Vagina (tissue), 2 donors: ENCODE data around the gene RGS10.

ENCODE experiments used
- CTCF ChIP-seq, 3 experiments: fragments of 450-650 bp in 2 of 3; fragments of 200-600 bp in 1 of 3; sonication (generic) in 1 of 3; IDR thresholded peaks; one replicate each; pipeline ENCODE4 v1.5.1; 2017 to 2019; ENCODE audit warnings: antibody characterized with exemption in 3 of 3, mild to moderate bottlenecking in 2 of 3, moderate library complexity in 2 of 3
- POLR2A ChIP-seq, 2 donors: fragments of 450-650 bp; IDR thresholded peaks; one replicate each; pipeline ENCODE4 v1.6.1; 2017; ENCODE audit warnings: antibody characterized with exemption in 2 of 2, mild to moderate bottlenecking in 2 of 2, moderate library complexity in 2 of 2

GRCh38 chr10:119540038-119540437, 2.5 kb downstream of the RGS10 start:
- no peak for TF ChIP-seq CTCF (IDR thresholded peaks at IDR 0.05)
- TF ChIP-seq POLR2A (IDR thresholded peaks at IDR 0.05): no peak
